Nephron progenitor cell (in vitro differentiated cells): ENCODE data around the gene SLC28A1.

Experiments
- DNase-seq: peaks from one replicate; pipeline ENCODE4 v3.0.0; 2021
- H3K27ac Mint-ChIP-seq: 2 replicates; pipeline ENCODE4 v1.8.0; 2021; ENCODE audit warnings: mild to moderate bottlenecking, moderate library complexity, mixed read lengths
- H3K27me3 Mint-ChIP-seq: 2 replicates; pipeline ENCODE4 v1.8.0; 2021; ENCODE audit warnings: mild to moderate bottlenecking, low read depth, mixed read lengths; ENCODE audit not compliant: poor library complexity
- H3K36me3 Mint-ChIP-seq: 2 replicates; pipeline ENCODE4 v1.8.0; 2021; ENCODE audit warnings: low read depth, mixed read lengths
- H3K4me1 Mint-ChIP-seq: 2 replicates; pipeline ENCODE4 v1.8.0; 2021; ENCODE audit warnings: mixed read lengths
- H3K4me3 Mint-ChIP-seq: 2 replicates; pipeline ENCODE4 v1.8.0; 2021; ENCODE audit warnings: mild to moderate bottlenecking, moderate library complexity, mixed read lengths
- H3K9me3 Mint-ChIP-seq: 2 replicates; pipeline ENCODE4 v1.8.0; 2021; ENCODE audit warnings: mild to moderate bottlenecking, moderate library complexity, mixed read lengths
- CTCF ChIP-seq: fragments of 200-600 bp; sonication (generic); IDR thresholded peaks from 2 replicates; pipeline ENCODE4 v1.5.0; 2021; ENCODE audit warnings: antibody characterized with exemption

Gene SLC28A1

GRCh38 chr15:84894736-84895425 lies 10.4 kb downstream of the SLC28A1 start:
- Mint-ChIP-seq H3K4me3 (no peak overlapping the region), H3K36me3 (no peaks in the 10 kb centered on the region), H3K27me3 (peaks cover 13% of the 10 kb centered on the region), H3K4me1 (peaks cover 15% of the 10 kb centered on the region), H3K27ac (no peak overlapping the region), H3K9me3 (no peaks in the 10 kb centered on the region)
- DNase-seq, result no peak
- no peak for TF ChIP-seq CTCF

DNA sequence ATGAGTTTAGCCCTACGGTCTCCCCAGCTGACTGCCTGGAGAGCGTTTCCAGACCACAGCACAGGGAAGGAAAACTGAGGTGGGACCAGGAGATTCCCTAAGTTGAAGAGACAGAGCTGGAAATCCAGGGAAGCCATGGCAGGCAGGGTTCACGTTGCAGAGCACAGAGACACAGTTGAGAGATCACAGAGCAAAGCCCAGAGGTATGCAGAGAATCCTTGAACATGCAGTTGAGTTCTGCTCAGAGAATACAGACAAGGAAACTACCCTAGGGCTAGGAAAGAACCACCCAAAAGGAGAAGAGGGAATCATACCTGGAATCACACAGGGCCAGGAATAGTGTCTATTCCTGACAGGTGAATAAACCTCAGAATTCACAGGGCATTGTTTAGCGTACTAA lies 14.3 kb downstream of the SLC28A1 start:
- Mint-ChIP-seq H3K36me3 (no peaks in the 10 kb centered on the region), H3K4me3 (no peak overlapping the region), H3K9me3 (peaks cover 12% of the 10 kb centered on the region), H3K4me1 (peaks cover 15% of the 10 kb centered on the region), H3K27ac (peak overlapping the region; percentile 93), H3K27me3 (peaks cover 9% of the 10 kb centered on the region)
- no peak for TF ChIP-seq CTCF
- peak; percentile 32 for DNase-seq

DNA sequence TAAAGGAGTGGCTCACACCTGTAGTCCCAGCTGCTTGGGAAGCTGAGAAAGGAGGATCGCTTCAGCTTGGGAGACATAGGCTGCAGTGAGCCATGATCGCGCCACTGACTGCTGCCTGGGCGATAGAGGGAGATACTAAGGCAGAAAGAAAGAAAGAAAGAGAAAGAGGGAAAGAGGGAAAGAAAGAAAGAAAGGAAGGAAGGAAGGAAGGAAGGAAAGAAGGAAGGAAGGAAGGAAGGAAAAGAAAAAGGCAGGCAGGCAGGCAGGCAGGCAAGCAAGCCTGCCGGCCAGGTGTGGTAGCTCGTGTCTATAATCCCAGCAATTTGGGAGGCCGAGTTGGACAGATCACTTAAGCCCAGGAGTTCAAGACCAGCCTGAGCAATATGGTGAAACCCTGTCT lies 15.3 kb downstream of the SLC28A1 start:
- no peak for TF ChIP-seq CTCF
- no peak for DNase-seq
- H3K4me1 Mint-ChIP-seq, result peaks cover 23% of the 10 kb centered on the region
- H3K4me3 Mint-ChIP-seq, result no peak overlapping the region
- H3K27me3 Mint-ChIP-seq, result peaks cover 9% of the 10 kb centered on the region
- peaks cover 12% of the 10 kb centered on the region for H3K9me3 Mint-ChIP-seq
- no peak overlapping the region for H3K27ac Mint-ChIP-seq
- H3K36me3 Mint-ChIP-seq, result no peaks in the 10 kb centered on the region

DNA sequence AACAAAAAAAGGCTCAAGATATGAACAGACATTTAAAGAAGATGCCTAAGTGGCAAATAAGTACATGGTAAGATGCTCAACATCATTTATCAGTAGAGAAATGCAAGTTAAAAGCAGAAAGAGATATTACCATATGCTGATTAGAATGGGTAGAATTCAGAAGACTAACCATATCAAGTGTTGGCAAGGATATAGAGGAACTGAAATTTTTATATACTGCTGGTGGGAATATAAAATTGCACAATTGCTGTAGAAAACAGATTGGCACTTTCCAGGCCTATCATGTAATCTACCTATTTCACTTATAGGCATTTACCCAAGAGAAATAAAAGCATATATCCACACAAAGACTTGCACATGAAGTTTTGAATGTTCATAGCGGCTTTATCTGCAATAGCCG lies 17.1 kb downstream of the SLC28A1 start:
- no peak overlapping the region for H3K27ac Mint-ChIP-seq
- H3K9me3 Mint-ChIP-seq, result peaks cover 12% of the 10 kb centered on the region

DNA sequence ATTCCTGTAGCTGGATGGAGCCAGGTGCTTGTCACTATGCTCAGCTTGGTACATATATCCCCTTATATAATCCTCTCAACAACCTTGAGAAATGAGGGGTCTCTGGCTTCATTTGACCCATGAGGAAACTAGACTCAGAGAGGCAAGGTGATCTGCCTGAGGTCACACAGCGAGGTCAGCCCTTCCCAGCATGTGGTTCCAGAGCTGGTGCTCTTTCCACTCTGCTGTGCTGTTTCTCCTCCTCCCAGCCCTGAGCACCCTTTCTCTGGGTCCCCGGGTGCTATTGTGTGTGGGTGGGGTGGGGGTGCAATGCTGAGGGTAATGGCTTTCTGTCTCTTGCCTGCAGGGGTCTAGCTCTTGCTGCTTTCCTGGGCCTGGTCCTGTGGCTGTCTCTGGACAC lies 19.3 kb downstream of the SLC28A1 start:
- Mint-ChIP-seq H3K4me3 (no peak overlapping the region), H3K27me3 (peaks cover 10% of the 10 kb centered on the region), H3K36me3 (no peaks in the 10 kb centered on the region), H3K27ac (no peak overlapping the region), H3K9me3 (peaks cover 12% of the 10 kb centered on the region), H3K4me1 (peaks cover 33% of the 10 kb centered on the region)
- no peak for TF ChIP-seq CTCF
- DNase-seq, result no peak

More for the DNA sequence above, 17.1 kb downstream of the SLC28A1 start:
- no peaks in the 10 kb centered on the region for H3K36me3 Mint-ChIP-seq
- TF ChIP-seq CTCF, result no peak
- H3K4me3 Mint-ChIP-seq, result no peak overlapping the region
- H3K4me1 Mint-ChIP-seq, result peaks cover 26% of the 10 kb centered on the region
- H3K27me3 Mint-ChIP-seq, result peaks cover 12% of the 10 kb centered on the region
- no peak for DNase-seq

- no peak overlapping the region for H3K4me3 Mint-ChIP-seq
- peaks cover 12% of the 10 kb centered on the region for H3K9me3 Mint-ChIP-seq
- H3K36me3 Mint-ChIP-seq, result no peaks in the 10 kb centered on the region
- no peak for TF ChIP-seq CTCF
- no peak for DNase-seq
- H3K27me3 Mint-ChIP-seq, result peaks cover 10% of the 10 kb centered on the region
- no peak overlapping the region for H3K27ac Mint-ChIP-seq
- H3K4me1 Mint-ChIP-seq, result peaks cover 33% of the 10 kb centered on the region
Observed at GRCh38 chr15:84904419-84904818, 20.0 kb downstream of the SLC28A1 start.
